Nephron progenitor cell (in vitro differentiated cells): Measurements from ENCODE around the gene ZNF626.
"Not testable (repeated sequence)": the region's sequence is repeated elsewhere in the genome, so short reads cannot be mapped to it uniquely, and the experiment has no call there.

Experiments used
- DNase-seq: peaks from one replicate; pipeline ENCODE4 v3.0.0; 2021
- H3K27ac Mint-ChIP-seq: 2 replicates; pipeline ENCODE4 v1.8.0; 2021; ENCODE audit warnings: mild to moderate bottlenecking, moderate library complexity, mixed read lengths
- H3K27me3 Mint-ChIP-seq: 2 replicates; pipeline ENCODE4 v1.8.0; 2021; ENCODE audit warnings: mild to moderate bottlenecking, low read depth, mixed read lengths; ENCODE audit not compliant: poor library complexity
- H3K36me3 Mint-ChIP-seq: 2 replicates; pipeline ENCODE4 v1.8.0; 2021; ENCODE audit warnings: low read depth, mixed read lengths
- H3K4me1 Mint-ChIP-seq: 2 replicates; pipeline ENCODE4 v1.8.0; 2021; ENCODE audit warnings: mixed read lengths
- H3K4me3 Mint-ChIP-seq: 2 replicates; pipeline ENCODE4 v1.8.0; 2021; ENCODE audit warnings: mild to moderate bottlenecking, moderate library complexity, mixed read lengths
- H3K9me3 Mint-ChIP-seq: 2 replicates; pipeline ENCODE4 v1.8.0; 2021; ENCODE audit warnings: mild to moderate bottlenecking, moderate library complexity, mixed read lengths
- TF ChIP-seq, protein P1 (sequence below): fragments of 200-600 bp; sonication (generic); IDR thresholded peaks from 2 replicates; pipeline ENCODE4 v1.5.0; 2021; ENCODE audit warnings: antibody characterized with exemption

ZNF626 gene

DNA sequence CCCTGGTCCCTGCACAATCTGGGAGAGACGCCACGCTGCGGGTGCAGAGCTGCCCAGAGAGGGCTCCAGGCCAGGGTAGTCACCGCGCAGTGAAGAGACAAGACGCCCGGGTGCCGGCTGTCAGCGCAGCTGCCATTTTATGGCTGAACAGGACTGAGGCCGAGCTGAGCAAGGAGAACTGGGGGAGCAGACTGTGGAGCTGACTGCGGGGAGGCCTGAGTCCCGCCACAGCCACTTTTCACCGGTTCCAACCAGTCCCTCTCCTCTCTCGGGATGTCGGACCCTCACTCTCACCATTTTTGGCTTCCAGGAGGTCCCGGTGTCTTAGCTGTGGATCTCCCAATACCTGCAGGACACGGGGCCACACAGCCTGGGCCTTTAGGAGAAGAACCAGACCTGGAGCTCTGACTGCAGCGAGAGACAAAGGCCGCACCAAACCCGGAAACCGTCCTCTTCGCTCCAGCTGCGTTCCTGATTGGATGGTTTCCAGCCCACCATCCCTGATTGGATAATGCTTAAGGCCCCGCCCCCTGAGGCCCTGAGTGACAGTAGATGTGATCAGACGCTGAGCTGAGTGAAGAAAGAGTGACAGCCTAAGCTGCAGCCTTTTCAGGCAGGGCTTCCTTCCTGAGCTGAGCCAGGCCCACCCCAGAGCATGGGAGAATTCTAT, at the start of gene ZNF626:
Gene ZNF626, minus strand, starts transcription at position 422 of the 670 bp plus-strand sequence. Its CDS starts 125 bp downstream, at position 297.
- peaks cover 61% of the 10 kb centered on the region for H3K36me3 Mint-ChIP-seq
- TF ChIP-seq, protein P1, sequence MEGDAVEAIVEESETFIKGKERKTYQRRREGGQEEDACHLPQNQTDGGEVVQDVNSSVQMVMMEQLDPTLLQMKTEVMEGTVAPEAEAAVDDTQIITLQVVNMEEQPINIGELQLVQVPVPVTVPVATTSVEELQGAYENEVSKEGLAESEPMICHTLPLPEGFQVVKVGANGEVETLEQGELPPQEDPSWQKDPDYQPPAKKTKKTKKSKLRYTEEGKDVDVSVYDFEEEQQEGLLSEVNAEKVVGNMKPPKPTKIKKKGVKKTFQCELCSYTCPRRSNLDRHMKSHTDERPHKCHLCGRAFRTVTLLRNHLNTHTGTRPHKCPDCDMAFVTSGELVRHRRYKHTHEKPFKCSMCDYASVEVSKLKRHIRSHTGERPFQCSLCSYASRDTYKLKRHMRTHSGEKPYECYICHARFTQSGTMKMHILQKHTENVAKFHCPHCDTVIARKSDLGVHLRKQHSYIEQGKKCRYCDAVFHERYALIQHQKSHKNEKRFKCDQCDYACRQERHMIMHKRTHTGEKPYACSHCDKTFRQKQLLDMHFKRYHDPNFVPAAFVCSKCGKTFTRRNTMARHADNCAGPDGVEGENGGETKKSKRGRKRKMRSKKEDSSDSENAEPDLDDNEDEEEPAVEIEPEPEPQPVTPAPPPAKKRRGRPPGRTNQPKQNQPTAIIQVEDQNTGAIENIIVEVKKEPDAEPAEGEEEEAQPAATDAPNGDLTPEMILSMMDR: no peak
- H3K27me3 Mint-ChIP-seq: peaks cover 5% of the 10 kb centered on the region
- peak within 1 kb of the TSS; percentile 94 for H3K4me3 Mint-ChIP-seq
- peak; percentile 91 for DNase-seq
- no peaks in the 10 kb centered on the region for H3K4me1 Mint-ChIP-seq
- peak within 1 kb of the TSS; percentile 99 for H3K27ac Mint-ChIP-seq
- H3K9me3 Mint-ChIP-seq: peaks cover 95% of the 10 kb centered on the region

DNA sequence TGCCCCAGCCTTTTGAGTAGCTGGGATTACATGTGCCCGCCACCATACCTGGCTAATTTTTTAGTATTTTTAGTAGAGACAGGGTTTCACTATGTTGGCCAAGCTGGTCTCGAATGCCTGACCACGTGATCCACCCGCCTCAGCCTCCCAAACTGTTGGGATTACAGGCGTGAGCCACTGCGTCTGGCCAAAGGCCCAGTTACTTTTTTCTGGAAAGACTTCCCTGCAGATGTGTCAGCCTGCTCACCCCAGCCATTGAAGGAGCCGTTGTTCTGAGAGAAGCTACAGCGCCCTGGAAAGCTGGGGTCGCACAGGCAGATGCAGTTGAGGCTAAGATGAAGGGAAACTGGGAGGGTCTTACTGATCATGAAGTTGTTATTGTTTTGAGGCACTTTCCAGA, 7.9 kb upstream of the ZNF626 start:
- no peak for DNase-seq
- Mint-ChIP-seq H3K4me1 (no peaks in the 10 kb centered on the region), H3K4me3 (no peak overlapping the region), H3K36me3 (no peaks in the 10 kb centered on the region), H3K9me3 (peaks cover 36% of the 10 kb centered on the region), H3K27me3 (peaks cover 13% of the 10 kb centered on the region), H3K27ac (no peak overlapping the region)
- TF ChIP-seq, protein P1: no peak

DNA sequence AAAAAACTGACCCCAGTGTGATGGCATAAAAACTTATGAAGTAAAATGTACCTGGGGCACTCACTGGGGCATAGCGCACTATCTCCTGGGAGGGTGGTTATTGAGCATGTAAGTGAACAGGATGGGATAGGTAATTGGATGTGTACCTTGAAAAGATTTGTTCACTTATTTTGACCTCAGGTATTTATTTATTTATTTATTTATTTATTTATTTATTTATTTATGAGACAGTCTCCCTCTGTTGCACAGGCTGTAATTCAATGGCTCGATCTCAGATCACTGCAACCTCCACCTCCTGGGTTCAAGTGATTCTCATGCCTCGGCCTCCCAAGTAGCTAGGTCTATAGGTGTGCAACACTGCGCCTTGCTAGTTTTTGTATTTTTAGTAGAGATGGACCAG, 5.9 kb upstream of the ZNF626 start:
- H3K4me3 Mint-ChIP-seq: no peak overlapping the region
- TF ChIP-seq, protein P1: no peak
- no peak overlapping the region for H3K27ac Mint-ChIP-seq
- H3K9me3 Mint-ChIP-seq: peaks cover 50% of the 10 kb centered on the region
- H3K4me1 Mint-ChIP-seq: no peaks in the 10 kb centered on the region
- H3K27me3 Mint-ChIP-seq: peaks cover 15% of the 10 kb centered on the region
- no peak for DNase-seq
- H3K36me3 Mint-ChIP-seq: peaks cover 8% of the 10 kb centered on the region

DNA sequence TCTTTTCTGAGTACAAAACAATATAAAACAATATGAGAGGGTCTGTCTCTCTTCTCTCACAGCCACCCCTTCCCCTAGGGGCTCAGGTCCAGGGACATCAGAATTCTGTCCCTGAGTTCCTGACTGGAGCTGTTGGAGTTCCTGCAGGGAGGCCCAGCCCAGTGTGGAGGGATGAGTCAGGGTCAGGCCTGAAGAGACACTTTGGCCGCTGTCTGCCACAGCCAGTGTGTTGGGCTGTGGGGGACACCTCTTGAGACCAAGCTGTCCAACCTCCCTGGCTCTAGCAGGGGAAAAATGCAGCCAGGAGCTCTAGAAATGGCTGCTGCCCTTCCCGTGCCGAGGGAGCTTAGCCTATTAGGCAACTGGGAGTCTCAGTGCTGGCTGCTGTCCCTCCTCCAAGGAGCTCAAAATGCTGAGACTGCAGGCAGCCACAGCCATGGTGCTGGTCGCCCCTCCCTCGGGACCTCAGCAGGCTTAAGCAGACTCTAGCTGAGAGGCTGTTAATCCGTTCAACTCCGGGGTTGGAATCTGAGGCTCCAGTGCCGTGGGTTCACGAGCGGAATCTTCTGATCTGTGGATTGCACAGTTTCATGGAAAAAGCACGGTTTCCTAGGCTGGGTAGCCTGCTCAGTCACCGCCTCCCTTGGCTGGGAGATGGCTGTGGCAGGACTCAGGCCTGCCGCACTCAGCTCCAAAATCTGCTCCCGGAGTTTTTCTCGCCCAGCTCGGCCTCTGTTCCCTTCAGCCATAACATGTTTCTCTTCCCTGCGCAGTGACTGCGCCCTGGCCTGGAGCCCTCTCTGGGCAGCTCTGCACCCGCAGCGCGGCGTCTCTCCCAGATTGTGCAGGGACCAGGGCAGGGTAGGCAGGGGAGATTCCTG, 3.8 kb upstream of the ZNF626 start:
- peaks cover 22% of the 10 kb centered on the region for H3K36me3 Mint-ChIP-seq

DNA sequence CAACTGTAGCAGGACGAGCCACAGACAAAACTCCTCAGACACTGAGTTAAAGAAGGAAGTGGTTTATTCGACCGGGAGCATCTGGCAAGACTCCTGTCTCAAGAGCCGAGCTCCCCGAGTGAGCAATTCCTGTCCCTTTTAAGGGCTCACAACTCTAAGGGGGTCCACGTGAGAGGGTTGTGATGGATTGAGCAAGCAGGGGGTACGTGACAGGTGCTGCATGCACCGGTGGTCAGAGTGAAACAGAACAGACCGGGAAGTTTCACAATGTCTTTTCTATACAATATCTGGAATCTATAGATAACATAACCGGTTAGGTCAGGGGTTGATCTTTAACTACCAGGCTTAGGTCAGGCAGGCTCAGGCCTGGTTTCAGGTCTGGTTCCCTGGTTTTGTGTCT, 3.1 kb upstream of the ZNF626 start:
- H3K9me3 Mint-ChIP-seq: peaks cover 75% of the 10 kb centered on the region
- H3K27me3 Mint-ChIP-seq, H3K4me3 Mint-ChIP-seq, H3K4me1 Mint-ChIP-seq, DNase-seq, H3K27ac Mint-ChIP-seq: not testable (repeated sequence)
- peaks cover 29% of the 10 kb centered on the region for H3K36me3 Mint-ChIP-seq

More for the DNA sequence above, 3.8 kb upstream of the ZNF626 start:
- Mint-ChIP-seq H3K4me3 (no peak overlapping the region), H3K9me3 (peaks cover 68% of the 10 kb centered on the region), H3K4me1 (no peaks in the 10 kb centered on the region), H3K27ac (no peak overlapping the region), H3K27me3 (peaks cover 7% of the 10 kb centered on the region)
- TF ChIP-seq, protein P1: no peak
- DNase-seq: no peak

DNA sequence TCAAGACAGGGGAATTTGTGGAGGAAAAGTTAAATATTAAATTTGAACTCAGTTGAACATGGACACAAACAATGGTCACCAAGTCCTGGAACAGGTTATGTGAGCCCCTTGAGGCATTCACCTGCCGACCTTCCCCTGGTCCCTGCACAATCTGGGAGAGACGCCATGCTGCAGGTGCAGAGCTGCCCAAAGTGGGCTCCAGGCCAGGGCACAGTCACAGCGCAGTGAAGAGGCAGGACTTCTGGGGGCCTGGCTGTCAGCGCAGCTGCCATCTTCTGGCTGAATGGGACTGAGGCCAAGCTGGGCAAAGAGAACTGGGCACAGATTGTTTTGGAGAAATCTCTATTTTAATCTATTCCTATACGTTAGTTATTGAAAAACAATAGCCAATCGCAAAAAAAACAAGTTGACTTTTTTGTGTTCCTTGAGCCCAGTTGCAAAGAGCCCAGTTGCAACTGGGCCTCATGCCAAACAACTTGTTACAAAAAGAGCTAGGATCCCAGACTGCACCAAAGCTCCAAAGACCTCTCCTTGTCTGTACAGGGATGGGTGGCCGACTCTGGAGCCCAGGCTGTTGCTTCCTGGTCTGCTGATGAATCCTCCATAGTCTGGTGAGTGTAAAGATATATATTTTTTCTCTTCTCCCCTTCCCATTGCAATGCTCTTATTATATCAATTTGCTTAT, 1.2 kb upstream of the ZNF626 start:
- no peak overlapping the region for H3K27ac Mint-ChIP-seq
- H3K9me3 Mint-ChIP-seq: peaks cover 94% of the 10 kb centered on the region
- H3K4me1 Mint-ChIP-seq: no peaks in the 10 kb centered on the region

More for the DNA sequence above, 1.2 kb upstream of the ZNF626 start:
- no peak for DNase-seq
- peaks cover 5% of the 10 kb centered on the region for H3K27me3 Mint-ChIP-seq
- H3K4me3 Mint-ChIP-seq: no peak overlapping the region
- TF ChIP-seq, protein P1: no peak
- peaks cover 48% of the 10 kb centered on the region for H3K36me3 Mint-ChIP-seq
